Ovary (tissue), 9 donors: ENCODE data around the gene PRPSAP1. TPM values are rescaled to one million over a fixed set of nuclear protein-coding genes. Genes with fewer than 3 reads are reported as not detected.

Source experiments
- DNase-seq, 5 donors: peaks; one replicate each; pipeline ENCODE4 v3.0.0-alpha.2; 2019 to 2020
- H3K27ac ChIP-seq, 2 donors: fragments of 200-600 bp; one replicate each; pipeline versions ENCODE4 v1.5.1 to v1.8.0; 2019 to 2022
- H3K27me3 ChIP-seq: fragments of 200-600 bp; one replicate; pipeline ENCODE4 v1.8.0; 2022
- H3K36me3 ChIP-seq: fragments of 200-600 bp; sonication (generic); one replicate; pipeline ENCODE4 v1.5.1; 2019
- H3K4me1 ChIP-seq: one replicate; pipeline ENCODE4 v1.8.1; 2013; ENCODE audit warnings: mild to moderate bottlenecking, moderate library complexity; ENCODE audit not compliant: insufficient read depth
- H3K4me3 ChIP-seq: fragments of 200-600 bp; sonication (generic); one replicate; pipeline ENCODE4 v1.5.1; 2017
- H3K9me3 ChIP-seq, 2 donors: fragments of 200-600 bp in 1 of 2; sonication (generic) in 1 of 2; one replicate each; pipeline versions ENCODE4 v1.5.1 to v1.8.1; 2013 to 2019; ENCODE audit warnings: mild to moderate bottlenecking in 1 of 2, moderate library complexity in 1 of 2
- CTCF ChIP-seq, 3 donors: fragments of 450-650 bp in 2 of 3; fragments of 200-600 bp in 1 of 3; IDR thresholded peaks; one replicate each; pipeline versions ENCODE4 v1.5.1 to v1.8.0; 2016 to 2022; ENCODE audit warnings: antibody characterized with exemption in 3 of 3, mild to moderate bottlenecking in 1 of 3
- EP300 ChIP-seq: sonication (generic); formaldehyde crosslinking; IDR thresholded peaks from one replicate; pipeline ENCODE4 v1.6.1; 2017; ENCODE audit warnings: antibody characterized with exemption
- POLR2A ChIP-seq: fragments of 450-650 bp; IDR thresholded peaks from one replicate; pipeline ENCODE4 v1.6.1; 2017; ENCODE audit warnings: antibody characterized with exemption, mild to moderate bottlenecking, moderate library complexity
- WGBS, 3 donors: extraction: QIAGEN DNeasy Blood & Tissue Kit in 1 of 3; methylation state at CpG; one replicate each; pipeline versions ENCODE4 v1.1.5 to v1.1.7; 2013 to 2017; 5-methylcytosine and 5-hydroxymethylcytosine counted together
- intact Hi-C, 4 donors: fragments of 100-400 bp; cut with DNase I; formaldehyde crosslinking; loops; one replicate each; pipeline versions ENCODE4 v1.11.0 to v1.15.1; 2022 to 2023
- polyA plus RNA-seq, 2 donors: library from polyadenylated mRNA; stranded (reverse); fragments of 200-250 nt in 1 of 2; fragments of 350-450 nt in 1 of 2; fragmentation: Illumina TruSeq in 1 of 2; extraction: RNeasy Lipid Tissue Mini Kit (QIAGEN cat#74804) in 1 of 2; gene quantifications; one replicate each; pipeline ENCODE4 v1.2.3, GENCODE V29; 2013 to 2014
- total RNA-seq, 7 donors: library from RNA; depleted of rRNA in 2 of 7; stranded (reverse); fragments of >200 nt in 2 of 7; fragmentation: NEBNext Ultra II Directional in 3 of 7; extraction: Animal tissue kit (Norgen Biotek cat#: 25700) in 3 of 7; gene quantifications; one replicate each; pipeline versions ENCODE4 v1.1.0 to v1.2.4, GENCODE V29; 2016 to 2023
- donor health status: DM: no; HTN: no; CAD: no; lungs with moderate emphysema.
- donor health status: DM: no; HTN: no; CAD: no.
- donor health status: Bipolar disorder and iron deficiency.
- donor health status: DM: yes; HTN: yes; CAD: no.
- donor health status: DM: no; HTN: no; CAD: no.
- donor health status: DM: yes; HTN: yes; CAD: no.

PRPSAP1 gene
- total and polyA plus RNA-seq, 9 donors, result 26.1 to 57.9 (median 44.5) TPM

GRCh38 chr17:76376318-76377133, 22.8 kb upstream of the PRPSAP1 start:
- 32 to 55% (median 35%) methylated on average over 8 of the region's 8 CpGs for WGBS, 3 donors
- intact Hi-C loops, result no loop called here
- no peaks in the 10 kb centered on the region for H3K27me3 ChIP-seq
- TF ChIP-seq POLR2A (no peak), EP300 (no peak), CTCF (IDR thresholded peaks at IDR 0.05) (no peak)
- no peak overlapping the region for H3K4me3 ChIP-seq
- H3K36me3 ChIP-seq, result no peaks in the 10 kb centered on the region
- peak in 1 of 5 donors; percentile 43 for DNase-seq
- no peaks in the 10 kb centered on the region for H3K9me3 ChIP-seq
- H3K4me1 ChIP-seq, result peaks cover 10% of the 10 kb centered on the region
- H3K27ac ChIP-seq, result no peak overlapping the region

GRCh38 chr17:76371656-76372628, 18.2 kb upstream of the PRPSAP1 start:
- DNase-seq, result no peak
- H3K4me1 ChIP-seq, result peaks cover 10% of the 10 kb centered on the region
- no peak overlapping the region for H3K4me3 ChIP-seq
- TF ChIP-seq EP300, result no peak
- TF ChIP-seq POLR2A, result no peak
- TF ChIP-seq CTCF (IDR thresholded peaks at IDR 0.05), result no peak
- no peaks in the 10 kb centered on the region for H3K27me3 ChIP-seq
- H3K9me3 ChIP-seq, result no peaks in the 10 kb centered on the region
- H3K36me3 ChIP-seq, result no peaks in the 10 kb centered on the region
- H3K27ac ChIP-seq, result no peak overlapping the region
- intact Hi-C loops, result no loop called here
- WGBS, 3 donors, result 88 to 90% (median 90%) methylated on average over 16 of the region's 16 CpGs

- Histone ChIP-seq H3K27me3 (no peaks in the 10 kb centered on the region), H3K27ac (no peak overlapping the region), H3K36me3 (no peaks in the 10 kb centered on the region), H3K9me3 (no peaks in the 10 kb centered on the region), H3K4me3 (no peak overlapping the region), H3K4me1 (no peaks in the 10 kb centered on the region)
- peak in 4 of 5 donors; percentile 25 to 76 (median 60) for DNase-seq
- intact Hi-C loops, result no loop called here
- 32 to 36% (median 34%) methylated on average over 11 of the region's 11 CpGs for WGBS, 3 donors
- peak in 2 of 3 donors; percentile 14 to 45 for TF ChIP-seq CTCF (IDR thresholded peaks at IDR 0.05)
- no peak for TF ChIP-seq POLR2A
- no peak for TF ChIP-seq EP300
Observed at GRCh38 chr17:76370261-76370993, 16.7 kb upstream of the PRPSAP1 start.

- Histone ChIP-seq H3K36me3 (no peaks in the 10 kb centered on the region), H3K9me3 (no peaks in the 10 kb centered on the region), H3K27ac (no peak overlapping the region), H3K4me3 (no peak overlapping the region), H3K27me3 (no peaks in the 10 kb centered on the region), H3K4me1 (no peaks in the 10 kb centered on the region)
- DNase-seq, result no peak
- intact Hi-C loops, result no loop called here
- TF ChIP-seq EP300, result no peak
- WGBS, 3 donors, result 46 to 62% (median 47%) methylated on average over 7 of the region's 7 CpGs
Observed at GRCh38 chr17:76369804-76370203, 16.1 kb upstream of the PRPSAP1 start.
